Stomach (tissue), 9 donors: ENCODE results near the gene TJP1. TPM values are rescaled to one million over a fixed set of nuclear protein-coding genes. Genes with fewer than 3 reads are reported as not detected.

Experiments
- DNase-seq, 2 donors: peaks; one replicate each; pipeline versions ENCODE4 v3.0.0 to v3.0.0-alpha.2; 2013 to 2019
- H3K27ac ChIP-seq, 5 donors: fragments of 200-600 bp in 4 of 5; sonication (generic) in 4 of 5; one replicate each; pipeline ENCODE4 v1.5.1; 2013 to 2019; ENCODE audit warnings: mild to moderate bottlenecking in 1 of 5, moderate library complexity in 1 of 5
- H3K27me3 ChIP-seq, 3 donors: fragments of 200-600 bp; sonication (generic); one replicate each; pipeline ENCODE4 v1.5.1; 2017 to 2019; ENCODE audit warnings: mixed run types in 1 of 3
- H3K36me3 ChIP-seq, 4 donors: fragments of 200-600 bp; sonication (generic); 1 replicate in 3 of 4; 2 replicates in 1 of 4; pipeline ENCODE4 v1.5.1; 2016 to 2019
- H3K4me1 ChIP-seq, 4 donors: fragments of 200-600 bp; sonication (generic); one replicate each; pipeline ENCODE4 v1.5.1; 2016 to 2019
- H3K4me3 ChIP-seq, 4 donors: fragments of 200-600 bp; sonication (generic) in 3 of 4; one replicate each; pipeline ENCODE4 v1.5.1; 2016 to 2019; ENCODE audit warnings: mild to moderate bottlenecking in 1 of 4
- H3K9me3 ChIP-seq, 4 donors: fragments of 200-600 bp; sonication (generic); one replicate each; pipeline ENCODE4 v1.5.1; 2016 to 2019
- EP300 ChIP-seq: sonication (generic); formaldehyde crosslinking; IDR thresholded peaks from one replicate; pipeline ENCODE4 v1.6.1; 2017; ENCODE audit warnings: antibody characterized with exemption
- POLR2A ChIP-seq, 4 donors: fragments of 450-650 bp; IDR thresholded peaks; one replicate each; pipeline ENCODE4 v1.6.1; 2016; ENCODE audit warnings: antibody characterized with exemption in 4 of 4, control low read depth in 2 of 4, mild to moderate bottlenecking in 1 of 4, moderate library complexity in 1 of 4
- POLR2AphosphoS5 ChIP-seq, 3 donors: sonication (generic); formaldehyde crosslinking; IDR thresholded peaks; one replicate each; pipeline ENCODE4 v1.6.1; 2016; ENCODE audit warnings: antibody characterized with exemption in 3 of 3
- WGBS, 5 donors: extraction: QIAGEN DNeasy Blood & Tissue Kit in 3 of 5; methylation state at CpG; one replicate each; pipeline versions ENCODE4 v1.1.5 to v1.1.7; 2013 to 2018; 5-methylcytosine and 5-hydroxymethylcytosine counted together
- intact Hi-C: fragments of 100-400 bp; cut with DNase I; formaldehyde crosslinking; loops from one replicate; pipeline ENCODE4 v1.15.1; 2023; ENCODE audit warnings: low total_unique reads
- polyA plus RNA-seq, 3 donors: library from polyadenylated mRNA; stranded (reverse); fragments of 200-250 nt; gene quantifications; one replicate each; pipeline ENCODE4 v1.2.3, GENCODE V29; 2013
- total RNA-seq, 5 donors: library from RNA; depleted of rRNA; stranded (reverse); fragments of >200 nt; gene quantifications; one replicate each; pipeline versions ENCODE4 v1.1.0 to v1.2.3, GENCODE V29; 2014 to 2016
- TF ChIP-seq, protein P1 (sequence below), 7 experiments: fragments of 450-650 bp in 4 of 7; fragments of 200-600 bp in 3 of 7; sonication (generic) in 3 of 7; IDR thresholded peaks; one replicate each; pipeline ENCODE4 v1.5.1; 2016 to 2019; ENCODE audit warnings: antibody characterized with exemption in 7 of 7, control low read depth in 2 of 7, mild to moderate bottlenecking in 1 of 7
- donor health status: healthy with polysubstance abuse.
- donor health status: Bipolar disorder and iron deficiency.
- donor health status: healthy.

Gene TJP1
- total and polyA plus RNA-seq, 8 donors, result 12.3 to 167 (median 70.7) TPM

- TF ChIP-seq, protein P1, sequence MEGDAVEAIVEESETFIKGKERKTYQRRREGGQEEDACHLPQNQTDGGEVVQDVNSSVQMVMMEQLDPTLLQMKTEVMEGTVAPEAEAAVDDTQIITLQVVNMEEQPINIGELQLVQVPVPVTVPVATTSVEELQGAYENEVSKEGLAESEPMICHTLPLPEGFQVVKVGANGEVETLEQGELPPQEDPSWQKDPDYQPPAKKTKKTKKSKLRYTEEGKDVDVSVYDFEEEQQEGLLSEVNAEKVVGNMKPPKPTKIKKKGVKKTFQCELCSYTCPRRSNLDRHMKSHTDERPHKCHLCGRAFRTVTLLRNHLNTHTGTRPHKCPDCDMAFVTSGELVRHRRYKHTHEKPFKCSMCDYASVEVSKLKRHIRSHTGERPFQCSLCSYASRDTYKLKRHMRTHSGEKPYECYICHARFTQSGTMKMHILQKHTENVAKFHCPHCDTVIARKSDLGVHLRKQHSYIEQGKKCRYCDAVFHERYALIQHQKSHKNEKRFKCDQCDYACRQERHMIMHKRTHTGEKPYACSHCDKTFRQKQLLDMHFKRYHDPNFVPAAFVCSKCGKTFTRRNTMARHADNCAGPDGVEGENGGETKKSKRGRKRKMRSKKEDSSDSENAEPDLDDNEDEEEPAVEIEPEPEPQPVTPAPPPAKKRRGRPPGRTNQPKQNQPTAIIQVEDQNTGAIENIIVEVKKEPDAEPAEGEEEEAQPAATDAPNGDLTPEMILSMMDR (IDR thresholded peaks at IDR 0.05), result no peak
- TF ChIP-seq POLR2A (IDR thresholded peaks at IDR 0.05), result no peak
- TF ChIP-seq POLR2AphosphoS5 (IDR thresholded peaks at IDR 0.05), result no peak
- TF ChIP-seq EP300, result no peak
- no peaks in the 10 kb centered on the region for H3K4me1 ChIP-seq
- no peak overlapping the region for H3K27ac ChIP-seq
- H3K27me3 ChIP-seq, result no peaks in the 10 kb centered on the region
- no peaks in the 10 kb centered on the region for H3K9me3 ChIP-seq
- no peak overlapping the region for H3K4me3 ChIP-seq
- H3K36me3 ChIP-seq, result no peaks in the 10 kb centered on the region
- DNase-seq, result no peak
- WGBS, 5 donors, result 58 to 71% (median 68%) methylated on average over 6 of the region's 6 CpGs
- intact Hi-C loops, result no loop called here
Observed at GRCh38 chr15:29854413-29854812, 32.1 kb upstream of the TJP1 start.

- Histone ChIP-seq H3K4me1 (no peaks in the 10 kb centered on the region), H3K4me3 (no peak overlapping the region), H3K27ac (no peak overlapping the region), H3K9me3 (no peaks in the 10 kb centered on the region), H3K27me3 (no peaks in the 10 kb centered on the region), H3K36me3 (no peaks in the 10 kb centered on the region)
- WGBS, 5 donors, result 81 to 87% (median 87%) methylated on average over 8 of the region's 8 CpGs
- no peak for DNase-seq
- TF ChIP-seq POLR2A (IDR thresholded peaks at IDR 0.05) (no peak), EP300 (no peak), POLR2AphosphoS5 (IDR thresholded peaks at IDR 0.05) (no peak)
- TF ChIP-seq, protein P1 (IDR thresholded peaks at IDR 0.05), result no peak
- intact Hi-C loops, result no loop called here
Observed at GRCh38 chr15:29853211-29853987, 31.1 kb upstream of the TJP1 start.

DNA sequence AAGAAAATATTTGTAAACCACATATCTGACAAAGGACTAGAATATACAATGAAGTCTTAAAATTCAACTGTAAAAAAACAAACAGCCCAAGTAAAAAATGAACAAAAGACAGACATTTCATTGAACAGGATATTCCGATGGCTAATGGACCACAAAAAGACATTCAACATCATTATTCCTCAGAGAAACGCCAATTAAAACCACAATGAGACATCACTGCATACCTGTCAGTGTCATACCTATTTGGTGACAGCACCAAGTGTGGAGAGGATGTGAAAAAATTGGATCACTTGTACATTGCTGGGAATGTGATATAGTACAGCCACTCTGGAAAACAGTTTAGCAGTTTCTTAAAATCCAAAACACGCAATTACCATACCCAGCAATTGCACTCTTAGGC is 29.9 kb upstream of the TJP1 start:
- peaks cover 0 to 11% (median 4%) of the 10 kb centered on the region in 4 donors for H3K9me3 ChIP-seq
- intact Hi-C loops, result no loop called here
- no peak for TF ChIP-seq POLR2AphosphoS5 (IDR thresholded peaks at IDR 0.05)
- H3K4me3 ChIP-seq, result no peak overlapping the region
- no peak overlapping the region for H3K27ac ChIP-seq
- WGBS, 5 donors, result 87 to 93% (median 91%) methylated on average over 3 of the region's 3 CpGs
- DNase-seq, result no peak
- no peaks in the 10 kb centered on the region for H3K4me1 ChIP-seq
- no peaks in the 10 kb centered on the region for H3K27me3 ChIP-seq
- no peaks in the 10 kb centered on the region for H3K36me3 ChIP-seq

GRCh38 chr15:29849716-29850115 is 27.4 kb upstream of the TJP1 start:
- H3K27me3 ChIP-seq, result no peaks in the 10 kb centered on the region
- H3K27ac ChIP-seq, result no peak overlapping the region
- H3K9me3 ChIP-seq, result peaks cover 0 to 11% (median 6%) of the 10 kb centered on the region in 4 donors
- TF ChIP-seq, protein P1 (IDR thresholded peaks at IDR 0.05), result no peak
- no peak for DNase-seq
- H3K36me3 ChIP-seq, result no peaks in the 10 kb centered on the region
- H3K4me3 ChIP-seq, result no peak overlapping the region
- intact Hi-C loops, result no loop called here
- 91 to 95% (median 94%) methylated on average over 7 of the region's 7 CpGs for WGBS, 5 donors
- H3K4me1 ChIP-seq, result no peaks in the 10 kb centered on the region

GRCh38 chr15:29849218-29849617 is 26.9 kb upstream of the TJP1 start:
- TF ChIP-seq POLR2A (IDR thresholded peaks at IDR 0.05) (no peak), POLR2AphosphoS5 (IDR thresholded peaks at IDR 0.05) (no peak), EP300 (no peak)
- TF ChIP-seq, protein P1 (IDR thresholded peaks at IDR 0.05), result no peak
- H3K27me3 ChIP-seq, result no peaks in the 10 kb centered on the region
- 79 to 87% (median 85%) methylated on average over 1 of the region's 1 CpG for WGBS, 5 donors

More at GRCh38 chr15:29849218-29849617, 26.9 kb upstream of the TJP1 start:
- DNase-seq, result no peak
- peaks cover 0 to 11% (median 6%) of the 10 kb centered on the region in 4 donors for H3K9me3 ChIP-seq
- H3K4me3 ChIP-seq, result no peak overlapping the region
- intact Hi-C loops, result no loop called here
- no peaks in the 10 kb centered on the region for H3K4me1 ChIP-seq
- H3K27ac ChIP-seq, result no peak overlapping the region
- no peaks in the 10 kb centered on the region for H3K36me3 ChIP-seq
